Subcutaneous adipose tissue (tissue), 4 donors: ENCODE measurements around the gene SLC6A12. TPM values are rescaled to one million over a fixed set of nuclear protein-coding genes. Genes with fewer than 3 reads are reported as not detected.

Experiments used
- total RNA-seq, 4 donors: library from RNA; depleted of rRNA; stranded (reverse); fragments of >200 nt; gene quantifications; one replicate each; pipeline ENCODE4 v1.1.0, GENCODE V29; 2016
- TF ChIP-seq, protein P1 (sequence below): fragments of 450-650 bp; IDR thresholded peaks from one replicate; pipeline ENCODE4 v1.5.1; 2016; ENCODE audit warnings: low read depth, mild to moderate bottlenecking, control low read depth, antibody characterized with exemption, moderate library complexity

The SLC6A12 gene
- 1 to 10 TPM in 2 of 4 donors, under 1 TPM in 2; 0.33 to 4.4 (median 1.5) TPM for total RNA-seq

DNA sequence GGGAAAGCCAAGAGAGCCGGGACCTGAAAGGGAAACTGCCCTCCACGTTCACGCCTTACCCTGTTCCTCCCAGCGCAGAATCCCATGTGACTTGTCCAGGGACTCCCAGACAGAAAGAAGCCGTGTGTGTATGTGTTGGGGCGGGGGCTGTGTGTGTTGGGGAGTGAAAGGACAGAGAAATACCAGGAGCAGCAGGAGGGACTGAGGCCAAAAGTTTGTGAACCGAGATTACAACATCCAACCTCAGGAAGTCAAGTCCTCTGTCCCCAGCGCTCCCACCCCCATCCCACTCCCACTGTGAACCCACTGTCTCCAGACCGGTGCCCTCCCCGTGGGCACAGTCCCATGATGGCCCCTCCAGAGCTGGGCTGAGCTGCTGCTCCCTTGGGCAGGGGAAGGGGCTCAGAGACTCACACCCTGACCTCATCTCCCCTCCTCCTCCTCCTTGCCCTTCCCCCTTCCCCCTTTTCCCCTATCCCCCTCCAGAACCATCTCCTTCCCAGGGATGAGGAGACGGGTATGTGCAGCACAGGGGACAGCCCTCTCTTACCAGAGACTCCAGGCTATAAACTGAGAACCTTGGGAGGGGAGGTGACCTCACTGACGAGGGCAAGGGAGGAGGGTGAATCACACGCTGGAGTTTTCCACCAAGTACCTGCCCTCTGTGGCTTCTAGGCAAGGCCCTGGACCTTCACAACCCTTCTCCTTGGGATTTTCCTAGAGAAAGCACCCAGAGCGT is at the start of gene SLC6A12:
SLC6A12 (minus strand) TSS at position 155 of the 739 bp plus-strand sequence. CDS start 4,171 bp downstream, outside the sequence.
- TF ChIP-seq, protein P1, sequence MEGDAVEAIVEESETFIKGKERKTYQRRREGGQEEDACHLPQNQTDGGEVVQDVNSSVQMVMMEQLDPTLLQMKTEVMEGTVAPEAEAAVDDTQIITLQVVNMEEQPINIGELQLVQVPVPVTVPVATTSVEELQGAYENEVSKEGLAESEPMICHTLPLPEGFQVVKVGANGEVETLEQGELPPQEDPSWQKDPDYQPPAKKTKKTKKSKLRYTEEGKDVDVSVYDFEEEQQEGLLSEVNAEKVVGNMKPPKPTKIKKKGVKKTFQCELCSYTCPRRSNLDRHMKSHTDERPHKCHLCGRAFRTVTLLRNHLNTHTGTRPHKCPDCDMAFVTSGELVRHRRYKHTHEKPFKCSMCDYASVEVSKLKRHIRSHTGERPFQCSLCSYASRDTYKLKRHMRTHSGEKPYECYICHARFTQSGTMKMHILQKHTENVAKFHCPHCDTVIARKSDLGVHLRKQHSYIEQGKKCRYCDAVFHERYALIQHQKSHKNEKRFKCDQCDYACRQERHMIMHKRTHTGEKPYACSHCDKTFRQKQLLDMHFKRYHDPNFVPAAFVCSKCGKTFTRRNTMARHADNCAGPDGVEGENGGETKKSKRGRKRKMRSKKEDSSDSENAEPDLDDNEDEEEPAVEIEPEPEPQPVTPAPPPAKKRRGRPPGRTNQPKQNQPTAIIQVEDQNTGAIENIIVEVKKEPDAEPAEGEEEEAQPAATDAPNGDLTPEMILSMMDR, result no peak

DNA sequence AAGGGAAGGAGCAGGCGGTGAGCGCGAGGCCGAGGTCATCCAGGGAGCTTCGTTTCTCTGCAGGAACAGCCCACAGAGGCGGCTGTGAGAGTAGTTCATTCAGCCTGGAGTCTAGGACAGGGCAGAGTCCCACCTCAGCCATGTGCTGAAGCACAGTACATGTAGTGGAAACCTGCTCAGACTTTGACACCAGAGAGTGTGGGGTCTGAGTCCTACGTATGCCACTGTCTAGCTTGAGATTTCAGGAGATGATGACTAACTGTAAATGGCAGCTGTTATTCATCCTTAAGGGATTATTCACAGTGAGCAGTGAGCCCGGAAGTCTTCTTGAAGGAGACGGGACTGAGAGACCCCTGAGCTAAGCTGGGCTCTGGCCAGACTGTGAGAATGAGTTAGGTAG is 49.6 kb upstream of the SLC6A12 start:
- TF ChIP-seq, protein P1, result no peak

DNA sequence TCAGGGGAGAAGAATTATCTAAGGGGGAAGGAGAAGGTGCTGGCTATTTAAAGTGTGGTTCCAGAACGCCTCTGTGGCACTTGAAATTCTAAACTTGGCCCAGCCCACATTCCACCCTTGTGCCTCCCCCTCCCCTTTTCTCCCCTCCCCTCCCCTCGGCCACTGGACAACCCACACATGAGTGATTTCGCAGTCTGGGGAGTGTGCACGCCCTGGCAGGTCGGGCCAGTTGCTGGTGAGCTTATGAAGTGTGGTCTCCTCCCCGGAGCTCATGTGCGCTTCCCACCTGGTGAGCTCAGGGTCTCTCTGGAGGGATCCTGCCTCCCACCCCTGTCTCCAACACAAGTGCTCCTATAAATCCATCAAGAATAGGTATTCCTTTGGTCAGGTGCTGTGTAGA is 48.9 kb upstream of the SLC6A12 start, which contains the start of gene SLC6A13:
SLC6A13 (minus strand) TSS at position 20 of the 400 bp plus-strand sequence. CDS start 2,784 bp downstream, outside the sequence.
- TF ChIP-seq, protein P1, result no peak

DNA sequence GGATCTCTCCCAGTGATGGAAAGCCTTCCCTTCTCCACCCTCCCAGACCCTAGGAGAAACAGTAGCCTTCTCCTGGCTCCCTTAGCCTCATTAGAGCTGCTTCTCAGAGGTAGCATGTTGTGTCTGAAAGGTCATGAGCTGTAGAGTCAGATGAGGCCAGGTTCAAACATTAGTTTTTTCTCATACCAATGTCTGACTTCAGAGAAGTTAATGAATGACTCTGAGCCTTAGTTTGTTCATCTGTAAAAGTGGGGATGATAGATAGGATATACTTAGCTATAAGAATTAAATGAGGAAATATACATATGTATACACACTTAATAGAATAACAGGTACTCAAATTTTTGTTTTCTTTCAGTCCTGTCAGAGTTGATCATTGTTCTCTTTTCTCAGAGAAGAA is 48.2 kb upstream of the SLC6A12 start:
- TF ChIP-seq, protein P1, result no peak

DNA sequence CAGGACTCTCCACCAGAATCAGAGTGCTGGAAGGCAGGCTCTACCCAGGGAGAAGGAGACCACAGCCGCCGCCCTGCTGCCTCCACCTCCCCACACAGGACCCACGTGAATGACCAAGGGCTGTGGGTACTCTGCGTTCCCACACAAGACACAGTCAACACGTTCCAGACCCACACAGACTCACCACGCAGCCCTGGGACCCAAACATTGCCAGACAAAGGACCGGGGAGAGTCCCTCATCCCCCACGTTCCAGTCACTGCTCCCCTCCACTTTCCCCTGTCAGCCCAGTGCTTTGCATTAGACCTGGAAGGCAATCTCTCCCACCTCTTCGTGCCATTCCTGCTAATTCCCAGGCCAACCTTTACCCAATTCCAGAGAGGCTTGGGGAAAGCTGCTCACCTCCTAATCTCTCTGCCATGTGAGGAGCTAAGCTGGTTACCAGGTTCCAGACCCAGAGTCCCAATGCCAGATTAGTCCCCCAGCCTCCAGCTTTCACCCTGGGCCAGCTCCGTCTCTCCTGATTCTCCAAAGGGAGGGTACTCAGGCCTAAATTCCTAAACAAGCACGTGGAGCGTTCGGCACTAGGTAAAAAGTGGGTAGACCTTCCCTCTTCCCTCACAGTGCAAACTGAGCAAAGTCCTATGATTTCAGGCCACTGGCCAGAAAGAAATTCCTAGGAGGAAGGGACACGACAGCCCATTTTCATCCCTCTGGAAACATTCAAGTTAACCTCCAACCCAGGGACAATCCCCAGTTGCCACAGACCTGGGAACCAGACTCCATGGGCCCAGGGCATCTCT is 43.8 kb upstream of the SLC6A12 start:
- TF ChIP-seq, protein P1, result no peak

DNA sequence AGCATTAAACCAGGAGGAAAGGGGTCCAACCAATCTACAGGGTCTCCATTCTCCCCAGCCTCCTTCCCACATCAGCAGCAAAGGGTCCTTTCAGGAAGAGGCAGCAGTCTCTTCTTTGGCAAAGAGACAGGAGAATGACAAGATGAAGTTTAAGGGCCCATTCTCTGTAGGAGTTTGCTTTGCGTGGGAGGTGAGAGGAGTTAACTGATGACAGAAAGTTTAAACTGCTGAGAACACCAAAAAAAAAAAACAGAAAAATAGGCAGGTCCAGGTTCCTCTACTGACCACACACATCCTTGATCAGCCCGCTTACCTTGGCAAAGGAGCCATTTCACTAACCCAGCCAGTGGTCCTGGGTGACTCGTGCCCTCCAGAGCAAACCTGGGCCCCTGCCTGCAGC is 43.0 kb upstream of the SLC6A12 start:
- TF ChIP-seq, protein P1, result no peak

DNA sequence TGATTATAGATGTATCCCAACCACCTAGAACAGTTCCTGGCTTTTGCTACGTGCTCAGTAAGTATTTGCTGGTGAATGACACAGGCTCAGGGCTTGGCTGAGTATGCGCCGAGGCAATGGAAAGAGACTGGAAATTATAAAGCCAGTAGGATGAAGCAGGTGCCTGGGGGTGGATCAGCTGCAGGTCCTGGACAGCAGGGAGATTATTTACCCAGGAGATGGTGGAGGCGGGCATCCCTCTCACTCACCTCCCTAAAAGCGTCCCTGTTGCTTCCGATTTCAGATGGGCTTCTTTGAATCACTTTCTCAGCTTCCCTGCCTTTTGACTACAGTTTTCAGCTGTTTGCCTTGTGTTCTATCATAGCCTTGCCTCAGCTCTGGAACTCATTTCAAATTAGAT is 42.3 kb upstream of the SLC6A12 start:
- TF ChIP-seq, protein P1, result no peak
